Mesendoderm (in vitro differentiated cells): ENCODE measurements around the gene SMIM29.

ENCODE experiments used
- DNase-seq: peaks from one replicate; pipeline ENCODE4 v3.0.0; 2013
- H2AK5ac ChIP-seq: 2 replicates; pipeline ENCODE4 v1.6.1; 2013; ENCODE audit warnings: low read length, inconsistent platforms
- H2BK120ac ChIP-seq: 2 replicates; pipeline ENCODE4 v1.6.1; 2013; ENCODE audit warnings: low read depth, mild to moderate bottlenecking, low read length, moderate library complexity, mixed read lengths
- H2BK15ac ChIP-seq: replicated peaks from 2 replicates; pipeline ENCODE4 v1.6.1; 2013; ENCODE audit warnings: low read depth, mild to moderate bottlenecking, moderate library complexity
- H2BK5ac ChIP-seq: 2 replicates; pipeline ENCODE4 v1.6.1; 2013; ENCODE audit warnings: low read length, inconsistent platforms
- H3K18ac ChIP-seq: 2 replicates; pipeline ENCODE4 v1.6.1; 2013; ENCODE audit warnings: mild to moderate bottlenecking, low read length, mixed read lengths
- H3K23ac ChIP-seq: one replicate; pipeline ENCODE4 v1.6.1; 2013; ENCODE audit warnings: low read length
- H3K27ac ChIP-seq: 2 replicates; pipeline ENCODE4 v1.5.1; 2013; ENCODE audit warnings: low read depth, mild to moderate bottlenecking, inconsistent platforms, low read length, moderate library complexity
- H3K27me3 ChIP-seq: 2 replicates; pipeline ENCODE4 v1.6.1; 2013; ENCODE audit warnings: low read length, control low read depth, mild to moderate bottlenecking, inconsistent platforms; ENCODE audit not compliant: insufficient read depth, poor library complexity
- H3K36me3 ChIP-seq: 2 replicates; pipeline ENCODE4 v1.6.1; 2013; ENCODE audit warnings: low read length, inconsistent platforms; ENCODE audit not compliant: control insufficient read depth, insufficient read depth
- H3K4ac ChIP-seq: one replicate; pipeline ENCODE4 v1.6.1; 2013; ENCODE audit warnings: low read depth, mild to moderate bottlenecking, low read length, moderate library complexity
- H3K4me1 ChIP-seq: 2 replicates; pipeline ENCODE4 v1.6.1; 2013; ENCODE audit warnings: low read depth, low read length, inconsistent platforms; ENCODE audit not compliant: control insufficient read depth
- H3K4me2 ChIP-seq: 2 replicates; pipeline ENCODE4 v1.6.1; 2013; ENCODE audit warnings: low read length
- H3K4me3 ChIP-seq: 2 replicates; pipeline ENCODE4 v1.5.1; 2013; ENCODE audit warnings: mild to moderate bottlenecking, low read length
- H3K56ac ChIP-seq: one replicate; pipeline ENCODE4 v1.6.1; 2013; ENCODE audit warnings: low read length
- H3K79me1 ChIP-seq: 2 replicates; pipeline ENCODE4 v1.6.1; 2013; ENCODE audit warnings: low read length, inconsistent platforms
- H3K79me2 ChIP-seq: 2 replicates; pipeline ENCODE4 v1.6.1; 2013; ENCODE audit warnings: mild to moderate bottlenecking, low read length; ENCODE audit not compliant: control insufficient read depth, insufficient read depth
- H3K9ac ChIP-seq: 2 replicates; pipeline ENCODE4 v1.6.1; 2013; ENCODE audit warnings: low read length, inconsistent platforms
- H4K5ac ChIP-seq: one replicate; pipeline ENCODE4 v1.6.1; 2013; ENCODE audit warnings: low read length
- H4K8ac ChIP-seq: one replicate; pipeline ENCODE4 v1.6.1; 2013; ENCODE audit warnings: low read depth, mild to moderate bottlenecking, control low read depth, low read length, moderate library complexity
- WGBS: extraction: QIAGEN DNeasy Blood & Tissue Kit; methylation state at CpG from one replicate; pipeline ENCODE4 v1.1.7; 2013; ENCODE audit warnings: low lambda C conversion rate, missing lambda C conversion rate; ENCODE audit not compliant: insufficient coverage; ENCODE audit errors: extremely low coverage; 5-methylcytosine and 5-hydroxymethylcytosine counted together

Gene SMIM29

DNA sequence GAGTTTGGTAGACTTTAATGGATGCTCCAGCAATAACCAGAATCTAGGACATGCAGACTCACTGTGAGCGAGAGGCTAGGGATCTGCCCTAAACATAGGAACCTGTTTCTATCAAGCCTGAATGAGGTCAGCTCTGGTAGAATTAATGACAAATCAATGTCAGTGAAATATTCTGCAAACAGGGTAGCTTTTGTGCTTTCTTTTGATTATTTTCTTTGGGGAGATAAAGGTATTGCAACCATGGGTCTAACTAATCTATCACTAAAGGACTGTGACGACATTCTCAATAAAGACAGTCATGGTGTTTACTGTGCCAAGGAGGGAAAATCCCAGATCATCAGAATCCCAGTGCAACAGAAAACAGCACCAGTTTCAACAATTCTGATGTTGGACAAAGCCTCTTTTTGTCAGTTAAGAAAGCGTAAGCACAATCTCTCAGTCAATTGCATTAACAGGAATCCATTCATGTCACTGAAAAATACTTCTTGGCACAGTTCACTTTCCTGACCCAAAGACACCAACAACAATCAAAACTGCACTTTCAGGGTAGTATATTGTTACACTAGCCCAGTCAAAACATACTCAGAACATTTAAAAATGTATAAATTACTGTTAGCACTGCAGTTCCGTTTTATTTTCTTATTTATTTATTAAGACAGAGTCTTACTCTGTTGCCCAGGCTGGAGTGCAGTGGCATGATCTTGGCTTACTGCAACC, 36.8 kb upstream of the SMIM29 start:
- Histone ChIP-seq H3K36me3 (no peaks in the 10 kb centered on the region), H3K27me3 (no peaks in the 10 kb centered on the region), H2BK5ac (no peak overlapping the region), H3K4ac (no peak overlapping the region), H3K9ac (no peak overlapping the region), H3K4me1 (no peaks in the 10 kb centered on the region), H3K18ac (no peak overlapping the region), H3K56ac (no peak overlapping the region), H3K4me3 (no peak overlapping the region), H3K23ac (no peak overlapping the region), H4K5ac (no peak overlapping the region), H2BK15ac (no peak overlapping the region), H3K27ac (no peak overlapping the region), H3K79me1 (no peaks in the 10 kb centered on the region), H2BK120ac (no peak overlapping the region), H2AK5ac (no peak overlapping the region), H3K4me2 (no peak overlapping the region), H3K79me2 (no peaks in the 10 kb centered on the region), H4K8ac (no peak overlapping the region)
- no peak for DNase-seq
- WGBS: no CpG with 5 or more reads among the region's 4 CpGs

DNA sequence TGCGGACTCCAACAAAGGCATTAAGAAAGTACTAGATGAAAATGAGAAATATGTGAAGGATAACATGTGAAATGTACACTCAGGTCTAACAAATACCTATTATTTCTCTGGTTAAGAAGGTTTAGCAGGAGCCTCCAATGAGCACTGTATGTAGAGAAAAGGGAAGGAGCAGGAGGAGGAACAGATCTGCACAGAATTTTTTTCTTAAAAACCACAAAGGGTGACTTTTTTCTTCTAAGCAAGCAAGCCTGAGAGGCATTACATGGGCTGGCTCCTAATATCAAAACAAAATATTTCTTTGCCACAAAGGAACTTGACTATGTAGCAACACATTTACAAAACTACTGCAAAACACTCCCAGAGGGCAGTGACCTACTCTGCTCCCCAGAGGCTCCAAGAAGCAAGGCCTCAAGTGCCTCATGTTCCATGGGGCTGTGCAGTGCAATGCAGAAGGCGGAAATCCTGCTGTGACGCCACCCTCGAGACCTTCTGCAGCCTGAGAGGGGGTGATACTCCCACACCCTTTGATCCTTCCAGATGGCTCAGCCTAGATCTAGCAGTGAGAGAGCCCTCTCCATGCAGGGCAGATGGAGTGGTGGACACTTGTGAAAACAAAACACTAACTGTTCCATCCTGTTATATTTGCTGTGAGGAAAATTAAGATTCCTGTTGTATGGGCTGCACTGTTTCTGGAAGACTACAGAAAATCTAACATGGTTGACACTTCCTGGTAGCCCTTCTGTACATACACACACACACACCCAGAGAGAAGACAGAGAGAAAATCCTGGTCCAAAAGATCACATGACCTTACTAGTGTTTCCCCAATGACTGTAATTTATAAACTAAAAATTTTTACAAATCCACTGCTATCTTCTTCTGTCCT, 36.0 kb upstream of the SMIM29 start:
- Histone ChIP-seq H3K4ac (no peak overlapping the region), H3K27me3 (no peaks in the 10 kb centered on the region), H2BK120ac (no peak overlapping the region), H3K4me3 (no peak overlapping the region), H3K4me2 (no peak overlapping the region), H3K18ac (no peak overlapping the region), H2AK5ac (no peak overlapping the region), H3K79me1 (no peaks in the 10 kb centered on the region), H4K8ac (no peak overlapping the region), H3K4me1 (no peaks in the 10 kb centered on the region), H2BK15ac (no peak overlapping the region), H3K79me2 (no peaks in the 10 kb centered on the region), H3K27ac (no peak overlapping the region), H3K36me3 (no peaks in the 10 kb centered on the region), H3K56ac (no peak overlapping the region), H3K23ac (no peak overlapping the region), H4K5ac (no peak overlapping the region), H2BK5ac (no peak overlapping the region), H3K9ac (no peak overlapping the region)
- DNase-seq: no peak
- no CpG with 5 or more reads among the region's 4 CpGs for WGBS

DNA sequence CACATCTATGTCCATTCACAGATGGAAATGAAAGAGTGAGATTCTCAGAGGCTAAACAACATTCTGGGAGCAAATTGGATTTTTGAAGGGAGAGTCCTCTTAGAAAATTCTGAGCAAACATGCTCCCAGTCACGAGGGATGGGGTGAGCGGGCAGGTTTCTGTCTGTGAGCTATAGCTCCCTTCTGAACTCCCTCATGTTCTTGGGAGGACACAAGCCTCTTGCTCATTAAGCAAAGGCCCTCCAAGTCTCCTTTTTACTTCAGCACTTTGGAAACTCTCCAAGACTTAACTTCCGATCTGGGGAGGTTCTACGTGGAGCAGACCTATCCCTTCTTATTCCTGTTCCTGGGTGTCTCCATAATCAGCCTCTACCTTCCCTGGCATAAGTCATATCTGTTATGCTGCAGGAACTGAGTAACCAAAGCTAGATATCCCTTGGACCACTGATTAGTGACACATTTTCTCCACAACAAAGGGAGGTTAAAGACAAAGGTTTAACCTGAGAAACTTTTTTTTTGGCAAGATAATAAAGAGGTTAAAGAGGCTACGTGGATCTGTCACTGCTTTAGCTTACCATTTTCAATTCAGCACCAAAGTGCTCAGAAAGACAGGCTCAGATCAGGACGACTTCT, 33.0 kb upstream of the SMIM29 start:
- no peak overlapping the region for H3K27ac ChIP-seq
- H3K56ac ChIP-seq: no peak overlapping the region
- no peak overlapping the region for H3K18ac ChIP-seq
- no peaks in the 10 kb centered on the region for H3K36me3 ChIP-seq
- no peak overlapping the region for H2BK120ac ChIP-seq
- H2AK5ac ChIP-seq: no peak overlapping the region
- H3K4me3 ChIP-seq: no peak overlapping the region
- H4K8ac ChIP-seq: no peak overlapping the region
- H3K4me1 ChIP-seq: no peaks in the 10 kb centered on the region
- DNase-seq: no peak
- no CpG with 5 or more reads among the region's 6 CpGs for WGBS
- H3K4me2 ChIP-seq: no peak overlapping the region
- H2BK15ac ChIP-seq: no peak overlapping the region
- H3K79me2 ChIP-seq: no peaks in the 10 kb centered on the region
- no peak overlapping the region for H4K5ac ChIP-seq
- H3K4ac ChIP-seq: no peak overlapping the region
- no peaks in the 10 kb centered on the region for H3K79me1 ChIP-seq
- no peak overlapping the region for H2BK5ac ChIP-seq
- H3K9ac ChIP-seq: no peak overlapping the region
- no peaks in the 10 kb centered on the region for H3K27me3 ChIP-seq
- H3K23ac ChIP-seq: no peak overlapping the region

DNA sequence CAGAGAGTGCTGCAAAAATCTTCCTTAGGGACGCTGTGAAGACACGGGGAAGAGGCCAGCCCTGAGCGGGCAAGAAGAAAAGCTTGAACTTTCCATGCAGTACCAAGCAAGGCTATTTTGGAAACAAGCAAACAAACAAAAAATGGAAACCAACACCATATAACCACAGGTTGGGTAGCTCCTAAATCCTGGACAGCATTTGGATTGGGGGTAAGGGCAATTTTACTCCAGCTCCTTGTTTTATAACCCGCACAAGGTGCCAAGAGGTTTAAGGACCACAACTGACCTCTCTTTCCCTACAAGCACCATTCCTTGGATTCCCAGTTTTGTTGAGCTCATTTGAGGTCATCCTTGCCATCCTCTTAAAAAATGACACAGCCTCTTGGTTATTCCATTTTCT, 31.4 kb upstream of the SMIM29 start:
- no peak overlapping the region for H2BK15ac ChIP-seq
- no peak overlapping the region for H3K27ac ChIP-seq
- no peak overlapping the region for H3K56ac ChIP-seq
- no peak overlapping the region for H3K9ac ChIP-seq
- no peak overlapping the region for H2BK5ac ChIP-seq
- H4K8ac ChIP-seq: no peak overlapping the region
- H3K4me1 ChIP-seq: no peaks in the 10 kb centered on the region
- H3K23ac ChIP-seq: no peak overlapping the region
- no peaks in the 10 kb centered on the region for H3K36me3 ChIP-seq
- H2BK120ac ChIP-seq: no peak overlapping the region
- H3K4me3 ChIP-seq: no peak overlapping the region
- no peak overlapping the region for H3K4me2 ChIP-seq
- DNase-seq: no peak
- H3K18ac ChIP-seq: no peak overlapping the region
- H3K79me1 ChIP-seq: no peaks in the 10 kb centered on the region
- no peaks in the 10 kb centered on the region for H3K79me2 ChIP-seq
- H3K27me3 ChIP-seq: no peaks in the 10 kb centered on the region
- WGBS: no CpG with 5 or more reads among the region's 4 CpGs
- H3K4ac ChIP-seq: no peak overlapping the region
- H2AK5ac ChIP-seq: no peak overlapping the region
- no peak overlapping the region for H4K5ac ChIP-seq

DNA sequence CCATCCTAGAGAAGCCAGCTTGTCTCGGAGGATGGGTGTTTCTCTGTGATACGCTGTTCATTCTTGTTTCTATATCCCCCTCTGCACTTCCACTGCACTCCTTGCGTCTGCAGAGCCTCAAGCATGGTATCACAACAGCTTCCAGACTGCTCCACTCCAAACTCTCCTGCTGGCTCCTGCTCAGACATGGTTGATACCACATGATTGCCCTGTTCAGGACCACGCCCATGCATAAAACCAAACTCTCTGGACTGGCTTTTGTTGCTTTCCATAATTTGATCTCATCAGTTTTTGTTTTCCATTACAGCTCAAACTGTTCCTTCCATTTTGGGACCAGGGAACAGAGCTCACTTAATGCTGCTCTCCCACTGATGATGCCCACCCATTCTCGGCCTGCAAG, 30.0 kb upstream of the SMIM29 start:
- no peak overlapping the region for H3K56ac ChIP-seq
- no peaks in the 10 kb centered on the region for H3K36me3 ChIP-seq
- H3K4me2 ChIP-seq: no peak overlapping the region
- no peak overlapping the region for H3K9ac ChIP-seq
- no peak overlapping the region for H4K8ac ChIP-seq
- no peak overlapping the region for H2AK5ac ChIP-seq
- H2BK5ac ChIP-seq: no peak overlapping the region
- no peak overlapping the region for H3K18ac ChIP-seq
- no peak overlapping the region for H2BK120ac ChIP-seq
- DNase-seq: no peak
- H3K79me1 ChIP-seq: no peaks in the 10 kb centered on the region
- H4K5ac ChIP-seq: no peak overlapping the region
- no peaks in the 10 kb centered on the region for H3K79me2 ChIP-seq
- no peak overlapping the region for H3K4me3 ChIP-seq
- WGBS: no CpG with 5 or more reads among the region's 5 CpGs
- no peak overlapping the region for H3K23ac ChIP-seq
- H3K4me1 ChIP-seq: no peaks in the 10 kb centered on the region
- no peak overlapping the region for H2BK15ac ChIP-seq
- H3K27me3 ChIP-seq: no peaks in the 10 kb centered on the region
- no peak overlapping the region for H3K4ac ChIP-seq
- no peak overlapping the region for H3K27ac ChIP-seq
